Measurements from ENCODE around the gene CLIC6. TPM values are rescaled to one million over a fixed set of nuclear protein-coding genes. Genes with fewer than 3 reads are reported as not detected.

Gene CLIC6
- total and polyA plus RNA-seq, 2 donors from 2014 or later, result 2.1 to 10.1 TPM

DNA sequence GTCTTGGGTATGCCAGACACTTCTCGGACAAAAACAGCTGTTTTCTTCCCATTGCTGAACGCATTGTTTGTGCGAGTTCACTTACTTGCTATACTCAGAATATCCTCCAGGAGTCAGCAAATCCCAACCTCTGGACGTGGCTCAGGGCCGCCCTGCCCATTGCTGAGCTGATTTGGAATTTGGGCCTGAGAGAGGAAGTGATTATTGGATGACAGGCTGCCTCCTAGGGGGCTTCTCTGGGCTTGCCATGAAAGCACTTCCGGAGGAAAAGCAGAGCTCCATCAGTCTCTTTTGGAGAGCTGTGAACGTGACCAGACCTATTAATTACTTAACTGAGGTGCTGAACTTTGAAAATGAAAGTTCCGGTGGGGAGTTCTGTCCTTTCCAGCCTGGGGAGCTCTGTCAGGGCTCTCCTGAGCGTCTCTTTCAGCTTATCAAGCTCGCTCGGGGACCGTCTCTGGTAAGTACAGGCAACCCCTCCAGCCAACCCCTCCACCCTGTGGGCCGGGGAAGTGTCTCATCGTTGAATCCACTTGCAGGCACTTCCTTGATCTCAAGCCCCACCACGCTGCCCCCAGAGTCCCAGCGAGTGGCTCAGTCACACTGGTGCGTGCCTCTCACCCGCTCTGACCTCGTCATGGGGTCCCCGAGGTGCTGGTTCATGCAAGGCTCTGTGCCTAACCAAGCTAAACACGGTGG lies 76.9 kb downstream of the CLIC6 start:
- intact Hi-C loops (cut with DNase I), result loop anchor here (10.0 kb wide), 1 partner anchor 1099 kb away; no protein-coding TSS in a partner anchor
- Histone ChIP-seq H3K36me3 (ENCODE audit: control insufficient read depth in 2 of 3, insufficient read depth in 3 of 3, low read length in 3 of 3) (no peaks in the 10 kb centered on the region), H3K4me3 (ENCODE audit: low read length in 3 of 3) (no peak overlapping the region), H3K9me3 (ENCODE audit: control insufficient read depth in 2 of 3, insufficient read depth in 1 of 3, low read length in 3 of 3) (no peaks in the 10 kb centered on the region), H3K4me1 (ENCODE audit: control insufficient read depth in 2 of 3, insufficient read depth in 2 of 3, low read depth in 1 of 3, low read length in 3 of 3) (peaks cover 0 to 5% (median 0%) of the 10 kb centered on the region in 3 donors), H3K27ac (ENCODE audit: low read depth in 2 of 2, low read length in 2 of 2) (no peak overlapping the region), H3K27me3 (ENCODE audit: control insufficient read depth, insufficient read depth, low read length) (no peaks in the 10 kb centered on the region), H3K9ac (ENCODE audit: low read length in 3 of 3) (no peak overlapping the region)
- TF ChIP-seq, protein P1, sequence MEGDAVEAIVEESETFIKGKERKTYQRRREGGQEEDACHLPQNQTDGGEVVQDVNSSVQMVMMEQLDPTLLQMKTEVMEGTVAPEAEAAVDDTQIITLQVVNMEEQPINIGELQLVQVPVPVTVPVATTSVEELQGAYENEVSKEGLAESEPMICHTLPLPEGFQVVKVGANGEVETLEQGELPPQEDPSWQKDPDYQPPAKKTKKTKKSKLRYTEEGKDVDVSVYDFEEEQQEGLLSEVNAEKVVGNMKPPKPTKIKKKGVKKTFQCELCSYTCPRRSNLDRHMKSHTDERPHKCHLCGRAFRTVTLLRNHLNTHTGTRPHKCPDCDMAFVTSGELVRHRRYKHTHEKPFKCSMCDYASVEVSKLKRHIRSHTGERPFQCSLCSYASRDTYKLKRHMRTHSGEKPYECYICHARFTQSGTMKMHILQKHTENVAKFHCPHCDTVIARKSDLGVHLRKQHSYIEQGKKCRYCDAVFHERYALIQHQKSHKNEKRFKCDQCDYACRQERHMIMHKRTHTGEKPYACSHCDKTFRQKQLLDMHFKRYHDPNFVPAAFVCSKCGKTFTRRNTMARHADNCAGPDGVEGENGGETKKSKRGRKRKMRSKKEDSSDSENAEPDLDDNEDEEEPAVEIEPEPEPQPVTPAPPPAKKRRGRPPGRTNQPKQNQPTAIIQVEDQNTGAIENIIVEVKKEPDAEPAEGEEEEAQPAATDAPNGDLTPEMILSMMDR (IDR thresholded peaks at IDR 0.05; ENCODE audit: borderline replicate concordance, extremely low read depth, insufficient read depth), result peak; percentile 84
- DNase-seq, result peak; percentile 75 to 92 (median 87)
- FAIRE-seq, result peak; percentile 8

DNA sequence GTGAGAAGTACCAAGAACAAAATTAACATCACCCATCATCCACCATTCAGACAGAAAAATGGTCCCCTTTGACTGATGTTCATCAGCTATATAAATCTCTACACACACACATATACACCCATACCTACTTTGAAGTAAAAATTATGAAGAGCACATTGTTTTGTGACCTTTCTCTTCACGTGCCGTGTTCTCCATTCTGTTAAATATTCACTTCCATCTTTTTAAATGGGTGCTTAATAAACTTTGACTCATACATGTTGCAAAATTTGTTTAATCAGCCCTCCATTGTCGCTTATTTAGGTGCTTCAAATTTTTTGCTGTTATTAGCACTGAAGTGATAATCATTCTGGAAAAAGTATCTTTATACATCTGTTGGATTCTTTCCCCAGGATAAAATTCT lies 80.1 kb downstream of the CLIC6 start:
- no peaks in the 10 kb centered on the region for H3K9me3 ChIP-seq (ENCODE audit: control insufficient read depth in 2 of 3, insufficient read depth in 1 of 3, low read length in 3 of 3)
- no peak overlapping the region for H3K9ac ChIP-seq (ENCODE audit: low read length in 3 of 3)
- FAIRE-seq (no peak), DNase-seq (no peak)
- intact Hi-C loops (cut with DNase I), result loop anchor here (10.0 kb wide), 1 partner anchor 1096 kb away; no protein-coding TSS in a partner anchor
- H3K4me1 ChIP-seq (ENCODE audit: control insufficient read depth in 2 of 3, insufficient read depth in 2 of 3, low read depth in 1 of 3, low read length in 3 of 3), result peaks cover 0 to 5% (median 0%) of the 10 kb centered on the region in 3 donors
- TF ChIP-seq, protein P1 (IDR thresholded peaks at IDR 0.05; ENCODE audit: borderline replicate concordance, extremely low read depth, insufficient read depth), result no peak
- H3K27ac ChIP-seq (ENCODE audit: low read depth in 2 of 2, low read length in 2 of 2), result no peak overlapping the region
- H3K4me3 ChIP-seq (ENCODE audit: low read length in 3 of 3), result no peak overlapping the region
- no peaks in the 10 kb centered on the region for H3K27me3 ChIP-seq (ENCODE audit: control insufficient read depth, insufficient read depth, low read length)
- H3K36me3 ChIP-seq (ENCODE audit: control insufficient read depth in 2 of 3, insufficient read depth in 3 of 3, low read length in 3 of 3), result no peaks in the 10 kb centered on the region

DNA sequence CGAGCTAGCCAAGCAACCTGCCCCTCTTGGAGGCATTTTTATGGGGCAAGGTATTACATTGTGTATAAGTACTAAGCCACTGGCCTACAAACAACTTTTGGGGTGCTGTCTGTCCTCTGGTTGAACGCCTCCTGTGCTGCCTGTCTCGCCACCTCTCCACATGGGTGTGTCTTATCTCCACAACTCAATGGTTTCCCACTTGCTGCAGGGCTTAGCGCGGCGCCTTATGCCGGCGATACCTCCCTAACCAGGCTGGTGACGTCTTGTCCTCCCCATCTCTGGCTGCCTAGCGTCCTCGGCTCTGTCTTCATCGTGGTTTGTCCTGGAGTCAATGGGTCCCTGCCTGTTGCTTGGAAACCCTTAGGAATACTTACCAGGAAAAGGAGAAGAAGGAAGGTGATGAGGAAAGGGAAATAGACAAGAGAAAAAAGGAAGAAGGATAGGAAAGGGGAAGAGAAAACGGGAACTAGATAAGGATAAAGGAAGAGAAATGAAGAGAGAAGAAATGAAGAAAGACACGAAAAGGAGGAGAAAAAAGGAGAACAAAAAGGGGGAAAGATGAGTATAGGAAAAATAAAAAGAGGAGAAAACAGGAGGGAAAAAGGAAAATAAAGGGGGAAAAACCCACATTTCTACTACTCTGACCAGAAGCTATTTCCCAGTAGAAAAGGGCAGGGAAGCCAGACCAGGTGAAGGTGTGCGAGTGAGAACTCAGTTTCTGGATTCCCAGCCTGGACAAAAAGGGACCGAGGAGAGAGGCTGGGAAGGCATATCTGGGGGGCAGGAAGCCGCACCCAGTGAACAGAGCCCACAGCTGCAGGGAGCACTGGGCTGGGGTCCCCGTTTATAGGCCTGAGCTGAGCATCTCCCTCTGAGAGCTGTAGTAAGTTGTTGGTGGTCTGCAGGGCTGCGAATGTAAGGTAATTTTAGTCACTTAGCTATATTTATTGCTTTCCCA lies 86.2 kb downstream of the CLIC6 start:
- no peaks in the 10 kb centered on the region for H3K27me3 ChIP-seq (ENCODE audit: control insufficient read depth, insufficient read depth, low read length)
- H3K36me3 ChIP-seq (ENCODE audit: control insufficient read depth in 2 of 3, insufficient read depth in 3 of 3, low read length in 3 of 3), result no peaks in the 10 kb centered on the region
- no peak overlapping the region for H3K9ac ChIP-seq (ENCODE audit: low read length in 3 of 3)
- intact Hi-C loops (cut with DNase I), result no loop called here
- no peak overlapping the region for H3K27ac ChIP-seq (ENCODE audit: low read depth in 2 of 2, low read length in 2 of 2)
- no peaks in the 10 kb centered on the region for H3K4me1 ChIP-seq (ENCODE audit: control insufficient read depth in 2 of 3, insufficient read depth in 2 of 3, low read depth in 1 of 3, low read length in 3 of 3)
- no peak for FAIRE-seq
- TF ChIP-seq, protein P1 (IDR thresholded peaks at IDR 0.05; ENCODE audit: borderline replicate concordance, extremely low read depth, insufficient read depth), result no peak
- no peak for DNase-seq
- H3K9me3 ChIP-seq (ENCODE audit: control insufficient read depth in 2 of 3, insufficient read depth in 1 of 3, low read length in 3 of 3), result no peaks in the 10 kb centered on the region
- no peak overlapping the region for H3K4me3 ChIP-seq (ENCODE audit: low read length in 3 of 3)
